KG1 (cell line): ENCODE measurements around the gene CD244.

ENCODE experiments used
- DNase-seq: peaks from one replicate; lab custom pipeline; 2025; lab: John Stamatoyannopoulos, UW

The CD244 gene

DNA sequence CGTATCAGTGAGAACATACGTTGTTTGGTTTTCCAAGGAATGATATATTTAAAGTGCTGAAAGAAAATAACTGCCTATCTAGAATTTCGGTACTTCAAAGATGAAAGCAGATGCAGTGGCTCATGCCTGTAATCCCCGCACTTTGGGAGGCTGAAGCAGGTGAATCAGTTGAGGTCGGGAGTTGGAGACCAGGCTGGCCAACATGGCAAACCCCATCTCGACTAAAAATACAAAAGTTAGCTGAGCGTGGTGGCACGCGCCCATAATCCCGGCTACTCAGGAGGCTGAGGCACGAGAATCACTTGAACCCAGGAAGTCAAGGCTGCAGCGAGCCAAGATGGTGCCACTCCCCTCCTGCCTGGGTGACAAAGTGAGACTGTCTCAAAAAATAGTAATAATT lies 16.4 kb downstream of the CD244 start:
- no peak for DNase-seq

DNA sequence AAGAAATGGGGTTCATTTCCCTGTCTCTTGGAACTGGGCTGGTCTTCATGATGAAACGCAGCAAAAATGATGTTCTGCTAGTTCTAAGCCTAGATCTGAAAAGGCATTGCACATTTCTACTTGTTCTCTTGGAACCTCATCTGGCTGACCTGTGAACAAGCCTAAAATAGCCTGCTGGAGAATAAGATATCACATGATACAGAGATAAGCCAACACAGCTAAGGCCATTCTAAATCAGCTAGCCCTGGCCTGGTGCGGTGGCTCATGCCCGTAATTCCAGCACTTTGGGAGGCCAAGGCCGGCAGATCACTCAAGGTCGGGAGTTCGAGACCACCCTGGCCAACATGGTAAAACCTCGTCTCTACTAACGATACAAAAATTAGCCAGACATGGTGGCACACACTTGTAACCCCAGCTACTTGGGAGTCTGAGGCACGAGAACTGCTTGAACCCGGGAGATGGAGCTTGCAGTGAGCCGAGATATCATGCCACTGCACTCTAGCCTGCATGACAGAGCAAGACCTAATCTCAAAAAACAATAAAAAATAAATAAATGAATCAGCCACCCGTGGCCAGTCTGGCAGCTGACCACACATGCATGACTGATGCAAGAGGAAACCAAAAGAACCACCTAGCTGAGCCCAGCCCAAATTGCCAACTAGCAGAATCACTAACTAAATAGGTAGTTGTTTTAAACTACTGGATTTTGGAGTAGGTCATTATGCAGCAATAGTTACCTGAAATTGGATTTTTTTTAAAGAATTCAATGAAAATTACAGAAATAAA lies 18.0 kb downstream of the CD244 start:
- DNase-seq = no peak

DNA sequence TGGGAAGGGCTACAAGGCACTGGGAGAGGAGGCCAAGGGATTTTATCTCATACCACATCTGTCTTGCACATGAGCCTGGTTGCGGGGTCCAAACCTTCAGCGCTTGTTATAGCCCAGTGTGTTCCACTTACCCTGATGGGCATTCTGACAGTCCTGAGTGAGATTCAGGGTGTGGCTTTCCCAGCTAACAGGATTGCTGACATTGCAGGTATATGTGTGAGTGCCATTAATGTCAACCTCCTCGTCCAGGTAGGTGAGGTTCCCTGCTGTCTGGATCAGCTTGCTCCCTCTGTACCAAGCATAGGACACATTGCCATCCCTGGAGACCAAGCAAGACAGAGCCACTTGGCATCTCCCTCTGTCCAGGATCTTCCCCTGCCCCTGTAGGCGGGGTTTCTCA lies 21.6 kb downstream of the CD244 start:
- DNase-seq = no peak

DNA sequence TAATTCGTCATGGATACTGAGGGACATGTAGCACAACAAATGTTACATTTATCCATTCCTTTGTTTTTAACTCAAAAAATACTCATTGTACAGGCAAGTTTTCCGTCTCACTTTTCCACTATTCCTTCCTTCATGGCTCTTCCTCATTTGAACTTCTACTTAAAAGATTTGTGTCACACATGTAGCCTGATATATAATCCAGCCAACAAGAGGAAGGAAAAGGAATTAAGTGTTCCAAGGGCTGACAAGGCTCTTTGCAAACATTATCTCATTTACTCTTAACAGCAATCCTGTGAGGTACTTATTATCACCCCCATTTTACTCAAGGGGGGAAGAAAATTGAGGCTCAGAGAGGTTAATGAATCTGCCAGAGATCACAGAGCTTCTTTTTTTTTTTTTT lies 22.9 kb downstream of the CD244 start:
- no peak for DNase-seq

DNA sequence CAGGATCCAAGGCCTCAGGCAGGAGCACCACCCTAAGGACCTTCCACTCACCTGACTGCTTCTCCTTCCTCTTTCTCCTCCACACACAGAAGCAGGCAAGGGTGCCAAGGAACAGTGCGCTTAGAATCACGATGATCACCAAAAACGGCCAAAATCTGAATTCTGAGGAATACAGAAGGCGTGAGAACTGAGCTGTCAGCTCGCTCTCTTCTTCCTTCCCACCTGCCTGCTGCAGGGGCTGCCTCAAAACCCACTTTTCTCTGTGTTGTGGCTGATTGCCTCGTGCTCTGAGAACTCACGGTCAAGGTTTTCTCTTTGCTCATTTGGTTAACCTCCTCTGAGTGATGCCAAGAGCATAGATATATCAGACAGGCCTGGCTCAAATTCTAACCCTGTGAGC lies 23.8 kb downstream of the CD244 start:
- DNase-seq = no peak

DNA sequence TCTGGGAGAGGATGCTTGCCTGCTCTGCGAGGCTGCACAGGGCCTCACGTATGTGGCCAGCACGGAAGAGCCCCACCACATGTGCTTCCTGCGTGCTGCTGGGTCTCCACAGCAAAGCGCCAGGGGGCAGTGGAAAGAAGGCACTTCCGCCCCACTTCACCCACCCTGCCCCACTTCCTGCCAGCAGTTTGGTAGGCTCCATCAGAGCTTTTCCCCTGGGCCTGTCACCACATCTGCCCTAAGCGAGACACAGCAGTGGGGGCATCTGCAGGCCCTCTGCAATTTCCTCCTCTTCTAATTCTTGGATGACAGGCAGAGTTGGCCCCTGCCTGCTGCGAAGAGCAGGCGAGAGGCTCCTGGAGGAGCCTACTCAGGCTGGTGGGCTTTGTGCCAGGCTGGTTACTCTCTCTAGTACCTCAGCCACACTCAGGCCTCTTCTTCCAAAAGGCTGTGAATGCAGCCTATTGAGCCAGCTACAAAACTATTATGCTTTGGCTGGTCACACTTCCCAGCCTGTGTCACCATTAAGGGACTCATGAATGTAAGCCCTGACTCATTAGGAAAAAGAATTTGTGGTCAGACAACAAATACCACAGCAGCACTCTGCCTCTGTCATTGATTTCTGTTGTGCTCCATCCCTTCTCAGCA lies 25.0 kb downstream of the CD244 start:
- DNase-seq = peak; percentile 88

DNA sequence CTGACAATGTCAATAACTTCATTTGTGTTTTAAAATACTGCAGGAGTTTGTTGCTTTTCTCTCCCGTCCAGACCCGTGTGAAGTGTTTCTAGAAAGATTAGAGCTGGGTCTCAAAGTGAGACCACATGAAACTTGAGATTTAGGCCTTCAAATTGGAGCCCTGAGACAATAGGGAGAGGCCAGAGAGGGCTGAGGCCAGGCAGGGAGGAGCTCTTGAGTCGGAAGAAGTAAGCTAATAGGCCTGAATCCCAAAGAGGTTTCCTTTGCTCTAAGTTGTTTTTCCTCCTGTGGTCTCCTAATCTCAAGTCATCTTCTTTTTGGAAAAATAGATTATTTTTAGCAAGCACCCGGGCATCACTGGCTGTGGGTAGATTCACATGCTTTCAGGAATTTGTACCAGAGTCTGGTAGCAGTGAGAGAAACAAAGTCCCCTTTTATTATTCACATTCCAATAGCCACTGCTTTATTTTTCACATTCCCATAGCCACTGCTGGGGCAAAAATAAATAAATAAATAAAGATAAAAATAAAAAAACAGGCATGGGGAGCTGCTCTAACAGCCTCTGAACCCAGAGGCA lies 25.6 kb downstream of the CD244 start:
- no peak for DNase-seq

DNA sequence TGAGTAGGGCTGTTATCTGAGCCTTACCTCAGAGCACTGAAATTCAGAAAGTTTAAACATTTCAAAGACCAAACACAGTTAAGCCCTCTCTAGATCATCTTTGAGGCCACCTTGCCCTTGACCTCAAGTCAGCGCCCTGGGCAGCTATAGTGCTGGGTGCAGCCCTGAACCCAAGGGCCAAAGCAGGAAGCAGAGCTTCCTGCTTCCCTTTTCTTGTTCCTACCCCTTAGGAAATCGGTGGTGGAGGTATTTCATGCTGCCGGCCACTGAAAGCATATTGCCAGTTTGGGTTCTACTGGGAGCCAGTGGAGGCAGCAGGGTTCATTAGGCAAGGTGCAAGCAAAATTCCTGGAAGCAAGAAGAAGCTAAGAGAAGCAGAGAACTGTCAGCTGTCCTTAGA lies 26.1 kb downstream of the CD244 start:
- no peak for DNase-seq

DNA sequence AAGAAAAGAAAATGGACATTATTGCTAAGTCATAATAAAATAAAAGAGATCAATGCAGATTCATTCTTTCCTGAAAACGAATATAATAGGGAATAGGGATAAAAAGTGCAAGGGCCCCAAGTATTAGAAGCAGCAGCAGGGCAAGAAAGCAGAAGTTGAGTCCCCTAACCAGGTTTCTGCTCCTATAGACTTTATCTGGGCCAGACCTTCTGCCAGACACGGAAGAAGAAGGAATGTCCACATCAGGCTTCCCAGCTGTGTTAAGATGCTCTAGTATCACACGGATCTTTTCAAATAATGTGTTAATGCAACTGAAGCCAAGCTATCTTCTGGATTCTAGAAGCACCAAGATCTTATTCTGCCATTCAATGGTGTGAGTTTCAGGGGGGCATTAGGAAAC lies 26.9 kb downstream of the CD244 start:
- no peak for DNase-seq

DNA sequence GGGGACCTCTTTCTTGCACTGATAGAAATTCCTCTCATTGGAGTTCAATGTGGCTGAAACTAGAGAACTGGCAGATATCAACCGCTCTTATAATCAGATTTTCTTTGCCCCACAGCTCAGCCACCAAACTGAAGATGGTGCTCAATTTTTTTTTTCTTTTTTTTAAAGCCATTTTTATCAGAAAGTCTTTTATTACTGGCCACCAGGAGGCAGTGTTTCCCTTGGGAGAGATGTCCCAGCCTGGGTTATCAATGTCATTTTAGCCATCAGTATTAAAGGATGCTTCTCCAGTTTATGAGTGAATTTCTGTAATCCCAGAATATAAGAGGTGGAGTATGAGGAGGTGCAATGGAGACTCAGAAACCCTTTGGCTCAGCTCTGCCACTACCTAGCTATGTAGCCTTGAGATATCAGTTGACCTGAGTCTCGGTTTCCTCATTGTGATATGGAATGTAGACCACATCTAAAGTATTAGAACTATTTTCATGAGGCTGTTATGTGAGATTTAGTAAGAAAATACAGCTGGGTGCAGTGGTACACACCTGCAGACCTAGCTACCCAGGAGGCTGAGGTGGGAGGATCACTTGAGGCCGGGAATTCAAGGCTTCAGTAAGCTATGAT lies 27.6 kb downstream of the CD244 start:
- peak; percentile 30 for DNase-seq

DNA sequence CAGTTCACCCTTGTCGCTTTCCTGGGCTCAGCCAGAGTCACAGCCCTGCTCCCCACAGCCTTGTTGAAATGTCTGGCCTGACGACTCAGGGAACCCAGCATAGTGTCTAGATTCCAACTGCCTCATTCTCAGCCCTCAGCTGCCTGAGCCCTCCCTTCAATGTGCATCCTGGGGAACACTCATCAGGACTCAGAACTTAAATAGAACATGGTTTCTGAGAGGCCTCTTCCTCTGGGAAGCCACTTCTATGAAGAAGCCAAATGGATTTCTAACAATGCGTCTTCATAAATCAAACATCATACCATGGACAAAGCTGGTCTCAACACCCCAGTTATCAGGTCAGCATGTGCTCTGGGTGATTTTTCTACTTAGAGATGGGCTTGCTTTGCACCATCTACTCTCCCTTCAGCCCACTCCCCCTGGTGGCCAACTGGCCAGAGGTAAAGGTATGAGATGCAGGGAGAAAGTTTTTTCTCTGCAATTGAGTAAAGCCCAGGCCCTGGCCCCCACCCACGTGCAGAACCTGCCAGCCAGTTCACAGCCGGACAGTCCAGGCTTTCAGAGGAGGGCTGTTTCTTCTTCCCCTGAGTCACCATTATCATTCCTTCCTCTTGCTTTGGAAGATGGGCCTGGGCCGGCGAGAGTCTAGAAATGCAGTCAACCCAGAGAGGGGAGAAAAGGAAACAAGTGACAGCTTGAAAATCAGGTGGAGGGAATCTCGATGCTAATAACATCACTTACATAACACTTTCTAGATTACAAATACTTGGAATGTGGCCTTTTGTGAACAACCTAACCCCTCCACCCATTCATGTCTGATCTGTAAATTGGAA lies 32.1 kb downstream of the CD244 start:
- DNase-seq = peak; percentile 46

DNA sequence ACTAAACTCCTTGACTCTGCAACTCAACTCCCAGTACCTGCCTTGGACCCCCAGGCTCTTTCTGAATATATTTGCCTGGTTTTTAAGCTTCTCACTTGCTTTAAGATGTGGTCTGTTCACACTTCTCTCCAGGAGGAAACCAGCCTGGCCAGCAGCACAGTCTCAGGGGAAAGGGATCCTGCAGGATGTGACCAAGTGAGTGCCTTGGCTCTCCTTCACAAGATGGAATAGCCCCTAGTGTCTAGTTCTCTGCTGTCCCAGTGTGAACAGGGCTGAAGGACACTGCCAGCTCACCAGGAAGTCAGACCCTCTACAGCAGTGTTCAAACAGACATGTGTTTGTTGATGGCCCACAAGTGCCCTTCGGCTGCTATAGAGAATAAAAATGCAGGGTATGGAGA lies 32.9 kb downstream of the CD244 start:
- no peak for DNase-seq

DNA sequence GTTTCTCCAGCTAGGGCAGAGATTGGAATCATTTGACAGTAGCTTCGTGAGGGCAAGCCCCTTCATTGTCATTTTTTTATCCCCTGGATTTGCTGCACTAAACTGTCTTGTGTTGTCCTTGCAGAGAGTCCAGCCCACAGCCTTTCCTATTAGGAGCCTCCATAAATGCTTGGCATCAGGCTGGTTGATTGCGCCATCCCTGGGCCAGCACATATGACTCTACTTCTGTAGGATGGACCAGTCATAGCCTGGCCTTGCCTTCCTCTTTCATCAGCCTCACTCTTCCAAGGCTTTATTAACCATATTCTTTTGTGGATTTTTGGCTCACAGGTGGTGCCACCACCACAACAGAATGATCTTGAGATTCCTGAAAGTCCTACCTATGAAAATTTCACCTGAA lies 35.3 kb downstream of the CD244 start:
- DNase-seq = no peak

DNA sequence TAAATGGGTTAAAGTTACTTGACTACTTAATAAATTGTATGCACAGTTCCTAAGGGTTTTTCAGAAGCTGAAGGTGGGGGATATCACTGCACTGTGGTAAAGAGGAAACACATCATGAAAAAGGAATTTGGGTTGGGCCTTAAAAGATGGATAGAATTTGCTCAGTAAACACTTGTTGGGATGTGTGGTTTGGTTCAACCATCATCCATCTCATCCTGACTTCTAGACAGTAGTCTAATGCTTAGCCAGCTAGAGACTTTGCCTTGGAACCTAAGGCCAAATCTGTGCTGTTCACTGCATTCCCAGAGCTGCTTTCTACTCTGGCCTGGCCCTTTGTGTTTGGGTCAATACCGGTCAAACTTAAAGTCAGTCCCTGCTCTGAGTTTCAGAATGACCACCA lies 36.1 kb downstream of the CD244 start:
- DNase-seq = no peak

DNA sequence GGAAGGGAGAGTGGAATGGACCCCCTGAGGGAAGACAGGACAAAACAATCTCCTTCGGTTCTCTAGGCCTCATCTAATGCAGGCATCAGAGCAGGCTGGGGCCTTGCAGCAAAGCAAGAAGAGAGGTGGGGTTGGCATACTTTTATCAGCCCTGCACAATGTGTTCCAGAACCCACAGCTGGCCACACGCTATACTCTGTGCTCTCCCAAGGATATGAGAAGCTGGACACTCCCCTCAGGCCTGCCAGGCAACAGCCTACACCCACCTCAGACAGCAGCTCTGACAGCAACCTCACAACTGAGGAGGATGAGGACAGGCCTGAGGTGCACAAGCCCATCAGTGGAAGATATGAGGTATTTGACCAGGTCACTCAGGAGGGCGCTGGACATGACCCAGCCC lies 39.4 kb downstream of the CD244 start:
- no peak for DNase-seq

DNA sequence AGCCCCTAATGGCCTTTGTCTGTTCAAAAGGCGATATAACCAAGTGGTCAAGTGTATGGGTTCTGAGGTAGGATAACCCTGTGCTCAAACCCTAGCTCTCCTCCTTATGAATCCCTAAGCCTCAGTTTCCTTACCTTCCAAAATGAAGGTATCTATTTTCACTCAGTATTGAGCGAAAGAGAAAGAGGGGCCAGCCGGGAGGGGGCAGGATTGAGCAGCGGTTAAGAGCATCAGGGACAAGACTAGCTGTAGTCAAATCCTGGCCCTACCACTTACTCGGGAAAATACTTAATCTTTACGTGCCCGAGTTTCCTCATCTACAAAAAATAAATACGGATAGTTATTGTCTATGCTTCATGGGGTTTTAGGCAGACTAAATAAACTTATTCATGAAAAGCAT lies 41.1 kb downstream of the CD244 start:
- DNase-seq = no peak

DNA sequence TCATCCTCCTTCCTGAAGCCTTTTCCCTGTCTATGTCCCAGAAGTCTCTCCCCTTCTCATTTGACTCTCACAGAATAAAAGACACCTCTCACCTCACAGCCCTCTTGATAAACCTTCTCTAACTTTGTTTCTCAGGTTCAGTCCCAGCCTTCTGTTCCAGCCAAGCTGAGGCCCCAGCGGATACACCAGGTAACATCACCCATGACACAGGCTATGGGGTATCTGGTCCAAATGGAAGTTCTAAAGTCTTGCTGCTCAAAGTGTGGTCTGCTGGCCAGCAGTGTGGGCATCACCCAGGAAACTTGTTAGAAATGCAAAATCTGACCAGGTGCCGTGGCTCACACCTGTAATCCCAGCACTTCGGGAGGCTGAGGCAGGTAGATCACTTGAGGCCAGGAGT lies 43.5 kb downstream of the CD244 start:
- DNase-seq = no peak

DNA sequence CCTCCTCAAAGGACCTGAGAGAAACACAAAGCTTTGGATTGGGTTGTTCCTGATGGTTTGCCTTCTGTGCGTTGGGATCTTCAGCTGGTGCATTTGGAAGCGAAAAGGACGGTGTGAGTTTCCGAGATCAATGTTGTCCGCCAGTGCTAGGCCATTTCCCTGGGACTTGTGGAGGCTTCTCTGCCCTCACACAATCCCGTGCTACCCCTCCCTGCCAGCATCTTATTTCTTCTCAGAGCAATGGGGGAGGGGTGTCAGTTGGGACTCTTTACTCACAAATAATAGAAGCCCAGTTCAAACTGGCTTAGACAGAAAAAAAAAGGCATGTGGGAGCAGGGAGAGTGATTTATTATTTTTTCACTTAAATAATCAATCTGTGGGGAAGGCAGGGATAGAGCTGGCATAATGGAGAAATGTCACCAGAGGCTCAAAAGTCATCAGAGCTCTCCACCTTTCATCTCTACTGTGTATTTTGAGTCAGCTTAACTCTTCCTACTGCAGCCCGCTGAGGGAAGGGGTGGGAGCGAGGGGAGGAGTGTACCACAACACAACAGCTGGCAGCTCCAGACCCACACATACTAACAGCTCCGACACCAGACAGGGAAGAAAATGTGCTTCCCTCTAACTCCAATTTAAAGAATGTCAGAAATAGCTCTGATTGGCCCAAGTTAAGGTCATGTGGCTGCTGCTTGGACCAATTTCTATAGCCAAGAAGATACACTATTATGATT lies 44.3 kb downstream of the CD244 start:
- no peak for DNase-seq

DNA sequence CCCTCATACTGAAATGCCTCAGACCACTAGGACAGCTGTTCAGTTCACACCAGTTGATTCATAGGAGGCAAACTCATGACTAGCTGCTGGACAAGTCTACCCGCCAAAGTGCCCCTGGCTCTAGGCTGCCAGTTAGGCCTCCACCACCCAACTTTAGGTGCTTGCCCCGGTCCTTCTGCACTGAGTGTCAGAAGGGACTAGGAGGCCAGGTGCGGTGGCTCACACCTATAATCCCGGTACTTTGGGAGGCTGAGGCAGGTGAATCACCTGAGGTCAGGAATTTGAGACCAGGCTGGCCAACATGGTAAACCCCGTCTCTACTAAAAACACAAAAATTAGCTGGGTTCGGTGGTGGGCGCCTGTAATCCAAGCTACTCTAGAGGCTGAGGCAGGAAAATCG lies 47.8 kb downstream of the CD244 start:
- no peak for DNase-seq

DNA sequence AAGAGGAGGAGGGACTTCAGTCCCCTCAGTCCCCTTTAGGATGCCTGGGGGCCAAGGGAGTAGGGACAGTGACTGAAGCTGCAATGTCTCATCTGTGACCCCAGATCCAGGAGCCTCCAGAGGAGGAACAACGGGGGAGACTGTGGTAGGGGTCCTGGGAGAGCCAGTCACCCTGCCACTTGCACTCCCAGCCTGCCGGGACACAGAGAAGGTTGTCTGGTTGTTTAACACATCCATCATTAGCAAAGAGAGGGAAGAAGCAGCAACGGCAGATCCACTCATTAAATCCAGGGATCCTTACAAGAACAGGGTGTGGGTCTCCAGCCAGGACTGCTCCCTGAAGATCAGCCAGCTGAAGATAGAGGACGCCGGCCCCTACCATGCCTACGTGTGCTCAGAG lies 48.4 kb downstream of the CD244 start:
- DNase-seq = no peak

DNA sequence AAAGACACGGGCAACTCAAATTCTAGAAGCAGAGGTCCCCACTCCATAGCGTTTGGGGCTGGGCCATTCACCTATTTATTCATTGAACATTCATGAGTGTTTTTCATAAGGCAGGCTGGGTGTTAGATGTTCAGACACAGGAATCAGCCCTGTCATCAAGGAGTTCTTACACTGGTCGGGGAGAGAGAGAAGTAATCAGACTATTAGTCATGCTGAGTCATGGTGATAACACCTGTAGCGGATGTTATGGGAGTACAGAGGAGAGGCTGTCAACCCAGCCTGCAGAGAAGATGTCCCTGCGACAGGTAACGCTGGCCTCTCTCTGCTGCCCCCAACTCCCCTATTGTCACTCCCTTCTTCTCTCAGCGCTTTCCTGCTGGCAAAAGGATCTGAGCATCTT lies 49.5 kb downstream of the CD244 start:
- no peak for DNase-seq

DNA sequence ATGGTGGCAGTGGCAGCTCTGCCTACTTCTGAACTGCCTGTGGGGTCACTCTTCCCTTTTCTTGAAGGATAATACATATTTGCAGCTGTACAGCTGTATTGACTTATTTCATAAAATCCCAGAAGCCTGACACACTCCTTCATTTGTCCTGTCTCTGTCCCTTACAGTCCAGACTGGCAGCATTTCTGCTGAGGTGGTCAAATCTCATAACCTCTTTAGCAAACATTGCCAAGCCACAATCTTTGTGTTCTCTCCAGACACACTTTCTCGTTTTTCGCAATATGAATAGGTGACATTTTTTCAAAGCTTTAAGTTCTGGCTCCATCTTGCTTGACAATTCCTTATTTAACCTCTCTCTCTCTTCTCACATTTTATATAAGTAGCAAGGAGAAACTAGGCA lies 51.5 kb downstream of the CD244 start:
- no peak for DNase-seq
